GM21447 (cell line): ENCODE results near the gene MAPRE3.

Experiments used
- ATAC-seq: cut with Tn5 transposase; IDR thresholded peaks from one replicate; pipeline ENCODE4 v1.9.1; 2021; ENCODE audit not compliant: unreplicated experiment

Gene MAPRE3

GRCh38 chr2:26948800-26949199, 21.6 kb upstream of the MAPRE3 start:
- ATAC-seq, result no peak

GRCh38 chr2:26950246-26950645, 20.2 kb upstream of the MAPRE3 start:
- no peak for ATAC-seq

DNA sequence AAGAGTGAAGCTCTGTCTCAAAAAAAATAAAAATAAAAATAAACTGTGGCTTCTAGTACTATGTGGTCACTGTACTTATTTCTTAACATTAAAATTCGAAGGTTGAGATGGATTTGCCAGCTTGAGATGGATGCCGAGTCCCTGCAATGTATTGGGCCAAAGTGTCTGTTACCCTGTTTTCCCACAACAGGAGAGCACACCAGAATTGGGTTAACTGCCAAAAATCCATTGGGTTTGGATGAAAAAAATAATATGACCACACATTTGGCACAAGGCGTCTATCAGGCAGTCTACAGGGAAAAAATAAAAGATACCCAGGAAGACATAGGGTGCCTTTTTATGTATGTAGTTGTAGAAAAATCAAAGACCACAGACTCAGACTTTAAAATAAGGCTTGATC, 19.2 kb upstream of the MAPRE3 start:
- no peak for ATAC-seq

DNA sequence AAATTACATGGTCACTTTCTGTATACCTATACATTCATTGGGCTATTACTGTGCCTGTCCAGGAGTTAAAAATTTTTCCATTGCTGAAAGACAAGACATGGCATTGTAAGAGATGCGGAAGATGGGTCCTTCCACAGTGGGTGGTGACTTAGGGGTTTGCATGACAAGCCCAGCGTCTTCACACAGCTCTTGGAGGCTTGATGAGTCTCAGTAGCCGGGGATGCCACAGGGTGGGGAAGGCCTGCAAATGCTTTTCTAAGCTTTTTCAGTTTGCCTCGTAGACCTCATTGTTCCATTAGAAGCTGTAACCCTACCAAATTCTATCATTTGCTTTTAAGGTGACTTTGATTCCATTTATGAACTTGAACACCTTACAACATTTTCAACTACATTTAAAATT, 18.1 kb upstream of the MAPRE3 start:
- ATAC-seq, result no peak

GRCh38 chr2:26954135-26954534, 16.3 kb upstream of the MAPRE3 start:
- ATAC-seq, result no peak

- ATAC-seq, result no peak
Observed at GRCh38 chr2:26957041-26957440, 13.4 kb upstream of the MAPRE3 start.

GRCh38 chr2:26957534-26957933, 12.9 kb upstream of the MAPRE3 start:
- ATAC-seq, result no peak

DNA sequence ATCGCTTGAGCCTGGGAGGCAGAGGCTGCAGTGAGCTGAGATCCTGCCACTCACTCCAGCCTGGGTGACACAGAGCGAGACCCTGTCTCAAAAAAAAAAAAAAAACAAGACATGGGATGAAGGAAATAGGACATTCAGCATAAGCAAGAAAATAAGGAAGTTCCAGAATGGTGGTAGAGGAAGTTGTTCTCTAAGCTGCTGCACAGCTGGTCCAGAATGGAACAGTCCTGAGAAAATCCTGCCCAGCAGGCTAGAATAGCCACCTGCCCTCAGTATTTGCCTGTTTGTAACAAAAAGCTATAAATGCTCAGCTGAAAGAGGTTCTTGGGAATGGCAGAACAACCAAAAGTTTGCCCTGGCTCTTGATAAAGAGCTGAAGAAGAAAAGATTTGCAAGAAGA, 11.1 kb upstream of the MAPRE3 start:
- ATAC-seq, result no peak

DNA sequence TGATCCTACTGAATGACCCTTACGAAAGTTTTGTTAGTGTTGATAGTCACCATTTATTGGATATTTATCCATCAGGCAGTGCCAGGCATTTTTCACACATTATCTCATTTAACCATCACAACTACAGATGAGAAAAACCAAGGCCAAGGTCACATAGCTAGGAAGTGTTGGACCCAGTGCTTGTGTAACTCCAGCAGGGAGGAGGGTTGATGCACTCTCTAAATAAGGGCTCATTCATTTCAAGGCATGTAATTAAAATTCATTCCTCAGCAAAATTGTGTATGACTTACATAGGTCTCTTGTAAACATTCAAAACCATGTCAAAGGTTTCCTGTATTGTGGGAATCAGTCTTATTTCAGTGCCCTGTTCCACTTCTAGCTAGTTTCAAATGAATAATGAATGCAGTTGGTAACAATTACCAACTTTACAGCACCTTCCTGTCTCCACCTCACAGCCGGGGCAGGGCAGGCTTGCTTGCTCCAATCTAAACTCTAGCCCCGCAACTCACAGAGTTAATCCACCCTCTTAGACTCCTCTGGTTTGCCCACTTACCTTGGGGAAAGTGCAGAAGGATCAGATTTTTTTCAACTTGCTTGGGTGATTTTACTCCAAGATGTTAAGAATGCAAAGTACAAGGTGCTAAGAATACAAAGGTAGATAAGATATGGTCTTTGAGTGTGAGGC, 5.8 kb upstream of the MAPRE3 start:
- ATAC-seq, result no peak

- no peak for ATAC-seq
Observed at GRCh38 chr2:26968001-26968400, 2.4 kb upstream of the MAPRE3 start.

- no peak for ATAC-seq
Observed at GRCh38 chr2:26969077-26969844, 1.2 kb upstream of the MAPRE3 start.

DNA sequence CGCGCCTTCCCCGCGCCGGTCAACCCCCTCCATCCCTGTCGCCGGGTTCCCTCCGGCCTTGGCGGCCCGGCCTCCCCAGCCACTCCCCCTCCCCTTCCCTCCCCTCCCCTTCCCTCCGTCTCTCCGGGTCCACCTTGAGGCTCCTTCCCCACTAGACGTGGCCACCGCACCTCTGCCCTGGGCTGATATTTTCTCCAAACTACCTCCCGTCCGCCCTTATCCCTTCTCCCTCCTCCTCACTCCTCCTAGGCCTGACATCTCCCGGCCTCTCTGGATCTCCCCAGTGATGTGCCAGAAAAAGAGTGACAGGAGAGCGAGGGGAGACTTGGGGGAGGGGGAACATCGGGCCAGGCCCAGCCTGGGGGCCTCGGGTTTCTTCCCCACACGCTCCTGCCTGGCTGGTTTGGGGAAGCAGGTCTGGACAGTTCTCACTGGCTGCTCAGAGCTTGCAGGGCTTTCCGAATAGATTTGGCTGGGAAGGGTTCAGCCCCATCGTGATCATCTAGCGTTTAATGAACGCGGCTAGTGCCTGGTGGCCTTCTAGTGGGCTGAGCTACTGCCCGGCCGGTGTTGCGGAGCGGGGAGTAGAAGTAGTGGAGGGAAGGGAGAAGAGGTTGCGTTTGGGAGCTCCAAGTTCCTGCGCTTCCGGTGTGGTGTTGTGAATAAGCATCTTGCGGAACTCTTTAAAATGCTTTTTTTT, 641 bp downstream of the MAPRE3 start:
- no peak for ATAC-seq

- ATAC-seq, result no peak
Observed at GRCh38 chr2:26971911-26972786, 1.7 kb downstream of the MAPRE3 start.

DNA sequence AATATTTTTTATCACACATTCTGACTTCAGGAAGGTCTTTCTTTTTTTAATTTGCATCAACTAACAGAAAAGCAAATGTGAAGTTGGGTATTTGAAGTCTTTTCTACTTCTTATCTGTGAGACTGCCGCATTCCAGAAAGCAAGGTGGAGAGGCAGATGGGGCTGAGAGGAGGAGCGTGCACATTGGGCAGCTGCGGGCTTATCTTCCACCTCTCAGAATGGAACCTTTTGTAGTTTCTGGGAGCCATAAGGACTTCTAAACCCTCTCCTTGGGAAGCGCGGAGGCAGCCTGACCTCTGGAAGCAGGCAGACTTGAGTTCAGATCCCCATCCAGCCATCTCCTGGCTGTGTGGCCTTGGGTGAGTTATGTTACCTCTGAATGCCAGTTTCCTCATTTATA, 3.9 kb downstream of the MAPRE3 start:
- ATAC-seq, result no peak

DNA sequence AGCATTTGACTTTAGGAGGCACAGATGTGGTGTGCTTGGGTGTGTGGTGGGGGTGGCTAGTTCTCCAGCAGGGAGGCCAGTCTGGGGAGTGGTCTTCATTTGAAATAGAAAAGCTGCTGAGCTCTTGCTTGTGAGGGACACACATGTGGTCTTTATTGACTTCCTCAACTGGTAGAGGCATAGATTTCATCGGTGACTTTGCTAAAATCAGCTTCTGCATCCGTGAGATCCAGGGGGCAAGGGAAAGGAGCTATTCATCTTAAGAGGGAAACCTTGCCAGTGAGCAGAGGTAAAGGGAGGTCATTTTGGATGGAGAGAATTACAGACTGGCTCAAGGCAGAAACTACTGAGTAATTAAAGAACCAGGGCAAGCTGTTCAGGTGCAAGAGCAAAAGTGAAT, 4.7 kb downstream of the MAPRE3 start:
- no peak for ATAC-seq

DNA sequence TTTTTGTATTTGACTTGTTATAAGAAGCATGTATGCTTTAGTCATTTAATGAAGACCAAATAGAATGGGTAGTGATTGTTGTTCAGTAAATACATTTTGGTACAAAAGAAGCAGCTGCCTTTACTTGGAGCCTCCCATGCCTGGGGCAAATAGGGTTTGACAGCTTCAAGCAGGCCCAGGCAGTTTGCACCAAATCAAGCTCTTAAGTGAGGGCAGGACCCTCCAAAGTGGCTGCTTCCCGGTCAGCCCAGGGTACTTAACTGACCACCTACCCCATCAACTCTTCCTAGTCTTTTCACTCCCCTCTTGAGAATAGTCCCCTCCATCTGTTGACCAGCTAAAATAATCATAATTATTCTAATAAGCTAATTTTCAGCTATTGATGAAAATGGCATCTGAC, 5.2 kb downstream of the MAPRE3 start:
- ATAC-seq, result no peak

DNA sequence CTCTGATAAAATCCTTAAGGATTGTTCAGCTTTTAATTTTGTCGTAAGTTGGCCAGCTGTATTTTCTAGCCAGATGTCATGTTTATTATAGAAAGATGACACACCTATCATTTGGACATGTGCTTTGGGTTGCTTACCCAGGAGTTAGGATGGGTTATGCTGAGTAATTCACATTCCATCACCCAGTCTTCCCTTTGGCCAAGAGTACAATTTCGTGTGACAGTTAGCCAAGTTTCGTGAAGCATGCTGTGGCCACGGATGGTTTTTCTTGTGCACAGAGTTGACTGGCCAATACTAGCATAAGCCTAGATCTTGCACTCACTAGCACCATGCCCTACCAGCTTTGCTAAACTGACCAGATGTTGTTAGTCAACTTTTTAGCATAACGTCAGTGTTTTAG, 5.8 kb downstream of the MAPRE3 start:
- ATAC-seq, result no peak

- ATAC-seq, result no peak
Observed at GRCh38 chr2:26977012-26977411, 6.6 kb downstream of the MAPRE3 start.

- no peak for ATAC-seq
Observed at GRCh38 chr2:26978061-26978596, 7.7 kb downstream of the MAPRE3 start.

DNA sequence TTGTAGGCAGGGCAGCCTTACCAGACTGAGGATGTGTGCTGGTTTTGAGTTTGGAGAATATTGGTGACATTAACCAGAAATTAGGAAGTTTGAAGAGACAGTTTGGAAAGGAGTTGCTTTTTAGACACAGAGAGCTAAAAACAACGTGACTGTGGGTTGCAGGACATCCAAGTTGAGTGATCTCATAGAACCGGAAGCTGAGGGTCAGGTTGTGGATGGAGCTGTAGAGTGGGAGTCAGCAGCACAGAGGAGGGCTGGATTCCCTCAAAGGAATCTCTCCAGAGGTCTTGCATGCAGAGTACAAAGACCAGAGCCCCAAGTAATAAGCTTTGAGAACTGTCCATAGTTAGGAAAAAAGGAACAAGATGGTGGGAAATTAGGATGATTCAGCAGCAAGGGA, 9.3 kb downstream of the MAPRE3 start:
- no peak for ATAC-seq

DNA sequence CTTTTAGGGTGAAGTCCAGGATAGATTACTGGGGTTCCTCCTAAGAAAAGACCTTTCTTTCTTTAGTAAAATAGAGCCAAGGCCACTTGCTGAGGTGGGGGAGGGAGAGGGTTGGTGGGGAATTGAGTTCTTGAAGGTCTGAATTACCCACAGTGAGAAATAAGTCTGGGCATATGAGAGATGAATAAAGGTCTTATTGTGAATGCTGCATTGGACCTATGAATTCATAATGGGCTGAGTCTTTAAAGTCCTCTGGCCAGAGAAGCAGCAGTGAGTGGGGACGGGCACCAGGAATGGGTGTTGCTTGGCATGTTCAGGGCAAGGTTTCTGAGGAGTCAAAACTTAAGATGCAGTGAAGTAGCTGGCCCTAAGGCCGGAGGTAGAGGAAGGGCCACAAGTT, 10.5 kb downstream of the MAPRE3 start:
- ATAC-seq, result no peak
